SIG-M5 treated with dmso at 0.1 percent for 504 hours (cell line): ENCODE measurements around the gene TRIM72.
"Not testable (repeated sequence)": the region's sequence is repeated elsewhere in the genome, so short reads cannot be mapped to it uniquely, and the experiment has no call there.

Experiments
- DNase-seq: peaks from one replicate; lab custom pipeline; 2025; ENCODE audit not compliant: unreplicated experiment; lab: John Stamatoyannopoulos, UW

The TRIM72 gene

DNA sequence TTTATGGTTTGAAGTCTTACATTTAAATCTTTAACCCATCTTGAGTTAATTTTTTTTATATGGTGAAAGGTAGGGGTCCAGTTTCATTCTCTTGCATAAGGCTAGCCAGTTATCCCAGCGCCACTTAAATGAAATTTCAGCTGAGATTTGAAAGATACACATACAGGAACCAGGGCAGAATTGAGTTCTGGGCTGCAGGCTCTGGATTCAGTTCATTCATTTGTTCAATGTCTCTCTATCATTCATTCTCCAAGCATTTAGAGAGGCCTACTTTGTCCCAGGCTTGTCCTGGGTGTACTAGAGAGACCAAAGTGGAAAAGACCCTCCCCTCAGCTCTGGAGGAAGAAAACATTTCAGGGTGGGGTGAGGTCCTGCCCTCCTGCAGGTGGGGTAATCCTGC is 577 bp upstream of the TRIM72 start:
- DNase-seq = no peak

DNA sequence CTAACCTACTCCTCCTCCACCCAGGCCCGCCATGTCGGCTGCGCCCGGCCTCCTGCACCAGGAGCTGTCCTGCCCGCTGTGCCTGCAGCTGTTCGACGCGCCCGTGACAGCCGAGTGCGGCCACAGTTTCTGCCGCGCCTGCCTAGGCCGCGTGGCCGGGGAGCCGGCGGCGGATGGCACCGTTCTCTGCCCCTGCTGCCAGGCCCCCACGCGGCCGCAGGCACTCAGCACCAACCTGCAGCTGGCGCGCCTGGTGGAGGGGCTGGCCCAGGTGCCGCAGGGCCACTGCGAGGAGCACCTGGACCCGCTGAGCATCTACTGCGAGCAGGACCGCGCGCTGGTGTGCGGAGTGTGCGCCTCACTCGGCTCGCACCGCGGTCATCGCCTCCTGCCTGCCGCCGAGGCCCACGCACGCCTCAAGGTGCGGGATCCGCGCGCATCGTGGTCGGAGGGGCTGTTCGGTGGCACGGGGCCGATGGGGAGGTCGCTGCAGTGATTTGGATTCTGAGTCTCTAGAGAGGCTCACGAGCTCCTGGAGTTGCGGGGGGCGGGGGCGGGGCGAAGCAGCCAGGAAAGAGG is 878 bp downstream of the TRIM72 start:
- no peak for DNase-seq

DNA sequence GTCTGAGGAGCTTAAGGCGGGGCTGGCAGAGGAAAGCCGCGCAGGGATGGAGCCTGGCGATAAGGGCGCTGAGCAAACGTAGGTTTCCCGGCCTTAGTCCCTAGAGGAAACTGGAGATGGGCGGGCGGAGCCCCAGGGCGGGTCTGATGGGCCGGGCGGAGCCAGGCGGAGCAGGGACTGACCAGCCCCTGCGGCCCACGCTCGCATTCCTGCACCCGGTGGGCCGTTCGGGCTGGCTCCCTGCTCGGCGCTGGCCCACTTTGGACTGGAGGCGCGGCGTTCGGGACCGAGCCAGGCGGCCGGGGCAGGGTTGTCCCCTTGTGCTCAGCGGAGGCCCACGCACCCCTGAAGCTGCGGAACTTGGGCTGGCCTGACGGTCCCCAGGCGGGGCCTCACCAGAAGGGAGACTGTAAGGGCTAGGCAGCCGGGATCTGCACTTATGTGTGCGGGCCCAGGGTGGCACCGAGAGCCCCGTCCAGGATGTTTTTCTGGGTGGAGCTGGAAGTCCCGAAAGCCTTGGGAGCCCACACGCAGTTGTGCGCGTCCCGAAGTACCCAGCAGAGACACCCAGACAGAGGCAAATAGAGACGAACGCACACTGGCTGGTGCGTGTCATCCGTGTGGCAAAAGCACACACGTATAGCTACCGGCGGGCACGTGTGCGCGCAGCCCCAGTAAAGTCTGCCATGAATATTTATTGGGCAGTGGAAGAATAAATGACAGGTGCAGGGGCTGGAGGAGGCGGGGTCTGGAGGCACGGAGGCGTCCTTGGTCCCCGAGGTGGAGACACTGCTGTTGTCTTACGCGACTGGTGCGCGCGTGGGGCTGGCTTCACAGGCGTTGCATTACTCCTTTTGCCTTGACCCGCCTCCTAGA is 1.6 kb downstream of the TRIM72 start:
- DNase-seq = no peak

DNA sequence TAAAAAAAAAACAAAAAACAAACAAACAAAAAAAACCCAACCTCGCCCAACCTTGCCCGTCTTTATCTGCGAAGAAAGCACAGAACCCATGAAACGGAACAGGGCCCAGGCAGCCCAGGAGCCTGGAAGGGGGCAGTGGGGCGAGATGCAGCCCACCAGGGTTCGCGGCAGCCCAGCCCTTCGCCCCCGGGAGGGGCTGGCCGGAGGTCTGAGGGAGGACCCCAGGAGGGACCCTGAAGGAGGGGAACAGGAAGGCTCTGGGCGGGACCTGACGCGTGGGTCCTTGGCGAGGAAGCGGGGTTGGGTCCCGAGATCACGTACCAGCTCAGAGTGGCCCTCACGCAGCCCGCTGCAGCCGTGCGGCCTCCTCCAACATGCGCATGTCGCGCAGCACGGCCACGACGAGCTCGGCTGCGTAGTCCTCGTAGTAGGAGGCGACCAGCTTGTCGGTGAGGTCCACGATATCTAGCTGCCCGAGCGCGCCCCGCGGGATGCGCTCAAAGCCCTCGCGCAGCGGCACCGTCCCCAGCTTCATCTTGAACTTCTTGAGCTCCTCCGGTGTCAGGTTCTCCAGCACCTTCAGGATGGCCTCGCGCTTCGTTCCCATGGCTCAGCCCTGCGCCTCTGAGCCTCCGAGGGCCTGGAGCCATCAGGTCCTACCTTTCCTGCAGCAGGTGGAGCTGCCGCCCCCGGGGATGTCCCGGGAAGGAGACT is 2.7 kb downstream of the TRIM72 start, which contains the start of gene PYDC1:
PYDC1 (minus strand) TSS at position 714 of the 714 bp plus-strand sequence; CDS start at position 607, 107 bp downstream.
- DNase-seq = no peak

DNA sequence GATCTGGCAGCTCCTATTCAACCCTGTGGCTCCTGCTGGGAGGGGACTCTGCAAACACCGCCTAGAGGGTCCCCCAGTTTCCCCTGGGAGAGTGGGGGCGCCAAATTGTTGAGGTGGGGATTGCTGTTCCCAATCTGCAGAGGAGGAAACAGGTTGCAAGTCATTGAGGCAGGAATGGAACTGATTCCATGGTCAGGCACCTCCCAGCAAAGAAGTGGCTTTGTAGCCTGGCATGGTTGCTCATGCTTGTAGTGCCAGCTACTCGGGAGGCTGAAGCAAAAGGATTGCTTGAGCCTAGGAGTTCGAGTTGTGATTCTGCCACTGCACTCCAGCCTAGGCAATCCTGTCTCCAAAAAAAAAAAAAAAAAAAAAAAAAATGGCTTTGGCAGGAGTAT is 3.2 kb downstream of the TRIM72 start:
- no peak for DNase-seq

DNA sequence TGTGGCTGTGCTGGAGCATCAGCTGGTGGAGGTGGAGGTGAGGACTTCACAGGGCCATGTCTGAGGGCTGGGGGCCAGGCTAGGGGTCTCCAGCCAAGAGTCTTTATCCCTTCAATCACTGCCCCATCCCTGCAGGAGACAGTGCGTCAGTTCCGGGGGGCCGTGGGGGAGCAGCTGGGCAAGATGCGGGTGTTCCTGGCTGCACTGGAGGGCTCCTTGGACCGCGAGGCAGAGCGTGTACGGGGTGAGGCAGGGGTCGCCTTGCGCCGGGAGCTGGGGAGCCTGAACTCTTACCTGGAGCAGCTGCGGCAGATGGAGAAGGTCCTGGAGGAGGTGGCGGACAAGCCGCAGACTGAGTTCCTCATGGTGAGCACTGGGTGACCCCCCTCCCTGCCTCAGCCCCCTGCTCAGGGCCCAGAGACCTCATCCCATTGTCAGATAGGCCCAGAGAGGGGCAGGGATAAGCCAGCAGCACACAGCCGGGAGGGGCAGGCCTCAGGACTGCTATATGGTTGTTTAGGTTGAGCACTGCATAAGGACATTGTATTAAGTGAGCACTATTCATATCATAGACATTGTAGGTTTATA is 5.3 kb downstream of the TRIM72 start:
- DNase-seq = no peak

DNA sequence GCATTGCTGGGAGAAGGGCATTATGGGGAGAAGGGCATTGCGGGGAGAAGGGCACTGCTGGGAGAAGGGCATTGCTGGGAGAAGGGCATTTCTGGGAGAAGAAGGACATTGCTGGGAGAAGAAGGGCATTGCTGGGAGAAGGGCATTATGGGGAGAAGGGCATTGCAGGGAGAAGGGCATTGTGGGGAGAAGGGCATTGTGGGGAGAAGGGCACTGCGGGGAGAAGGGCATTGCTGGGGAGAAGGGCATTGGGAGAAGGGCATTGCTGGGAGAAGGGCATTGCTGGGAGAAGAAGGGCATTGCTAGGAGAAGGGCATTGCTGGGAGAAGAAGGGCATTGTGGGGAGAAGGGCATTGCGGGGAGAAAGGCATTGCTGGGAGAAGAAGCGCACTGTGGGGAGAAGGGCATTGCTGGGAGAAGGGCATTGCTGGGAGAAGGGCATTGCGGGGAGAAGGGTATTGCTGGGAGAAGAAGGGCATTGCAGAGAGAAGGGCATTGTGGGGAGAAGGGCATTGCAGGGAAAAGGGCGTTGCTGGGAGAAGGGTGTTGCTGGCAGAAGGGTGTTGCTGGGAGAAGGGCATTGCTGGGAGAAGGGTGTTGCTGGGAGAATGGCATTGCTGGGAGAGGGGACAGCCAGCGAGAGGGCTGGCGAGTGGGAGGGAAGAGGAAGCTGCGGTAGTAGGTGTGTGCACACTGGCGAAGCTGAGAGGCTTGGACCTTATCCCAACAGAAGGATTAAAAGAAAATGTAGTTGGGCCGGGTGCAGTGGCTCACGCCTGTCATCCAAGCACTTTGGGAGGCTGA is 7.6 kb downstream of the TRIM72 start:
- no peak for DNase-seq

DNA sequence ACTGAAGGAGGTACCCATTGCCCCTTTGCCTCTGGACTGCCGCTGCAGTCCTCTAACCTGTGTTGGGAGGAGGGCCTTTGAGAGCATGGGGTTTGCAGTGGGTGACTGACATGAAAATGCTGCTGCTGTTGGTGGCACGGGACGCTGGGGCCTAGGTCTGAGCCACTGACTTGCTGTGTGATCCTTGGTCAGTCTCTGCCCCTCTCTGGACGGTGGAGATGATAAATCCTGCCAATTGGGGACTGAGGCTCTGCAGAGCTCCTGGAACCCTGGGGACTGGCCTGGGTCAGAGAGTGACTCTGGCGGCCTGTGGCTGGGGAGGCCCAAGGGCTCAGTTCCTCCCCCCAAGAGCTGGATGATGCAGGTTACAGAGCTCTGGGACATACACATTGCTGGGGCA is 9.1 kb downstream of the TRIM72 start:
- no peak for DNase-seq

DNA sequence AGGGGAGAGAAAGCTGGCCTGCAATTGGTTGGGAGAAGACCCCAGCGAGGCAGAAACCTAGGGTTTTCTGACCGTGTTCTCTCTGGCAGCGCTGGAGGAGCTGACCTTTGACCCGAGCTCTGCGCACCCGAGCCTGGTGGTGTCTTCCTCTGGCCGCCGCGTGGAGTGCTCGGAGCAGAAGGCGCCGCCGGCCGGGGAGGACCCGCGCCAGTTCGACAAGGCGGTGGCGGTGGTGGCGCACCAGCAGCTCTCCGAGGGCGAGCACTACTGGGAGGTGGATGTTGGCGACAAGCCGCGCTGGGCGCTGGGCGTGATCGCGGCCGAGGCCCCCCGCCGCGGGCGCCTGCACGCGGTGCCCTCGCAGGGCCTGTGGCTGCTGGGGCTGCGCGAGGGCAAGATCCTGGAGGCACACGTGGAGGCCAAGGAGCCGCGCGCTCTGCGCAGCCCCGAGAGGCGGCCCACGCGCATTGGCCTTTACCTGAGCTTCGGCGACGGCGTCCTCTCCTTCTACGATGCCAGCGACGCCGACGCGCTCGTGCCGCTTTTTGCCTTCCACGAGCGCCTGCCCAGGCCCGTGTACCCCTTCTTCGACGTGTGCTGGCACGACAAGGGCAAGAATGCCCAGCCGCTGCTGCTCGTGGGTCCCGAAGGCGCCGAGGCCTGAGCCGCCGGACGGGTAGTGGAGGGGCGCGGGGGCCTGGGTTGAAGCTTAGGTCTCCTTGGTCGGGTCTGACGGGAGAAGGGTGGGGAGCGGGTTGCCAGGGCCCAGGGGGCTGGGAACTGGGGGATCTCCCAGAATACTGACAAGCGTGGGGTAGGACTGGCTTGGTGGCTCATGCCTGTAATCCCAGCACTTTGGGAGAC is 10.4 kb downstream of the TRIM72 start:
- DNase-seq = no peak

DNA sequence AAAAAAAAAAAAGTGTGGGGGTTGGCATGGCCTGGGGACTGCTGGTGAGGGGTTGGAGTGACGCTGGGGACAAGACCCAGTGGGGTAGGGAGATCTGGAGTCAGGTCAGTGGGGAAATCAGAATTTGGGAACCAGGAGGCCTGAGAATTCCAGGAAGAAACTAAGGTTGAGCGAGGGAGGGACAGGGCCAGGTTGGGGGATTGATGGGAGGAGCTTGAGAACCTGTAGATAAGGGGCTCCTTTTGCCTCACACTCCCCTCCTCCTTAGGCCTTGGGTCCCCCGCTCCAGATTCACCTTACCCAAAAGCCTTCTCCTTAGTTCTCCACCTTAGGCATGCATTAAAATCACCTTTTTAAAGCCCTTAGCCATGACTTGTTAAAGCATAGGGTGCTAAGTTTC is 11.3 kb downstream of the TRIM72 start:
- DNase-seq = no peak

DNA sequence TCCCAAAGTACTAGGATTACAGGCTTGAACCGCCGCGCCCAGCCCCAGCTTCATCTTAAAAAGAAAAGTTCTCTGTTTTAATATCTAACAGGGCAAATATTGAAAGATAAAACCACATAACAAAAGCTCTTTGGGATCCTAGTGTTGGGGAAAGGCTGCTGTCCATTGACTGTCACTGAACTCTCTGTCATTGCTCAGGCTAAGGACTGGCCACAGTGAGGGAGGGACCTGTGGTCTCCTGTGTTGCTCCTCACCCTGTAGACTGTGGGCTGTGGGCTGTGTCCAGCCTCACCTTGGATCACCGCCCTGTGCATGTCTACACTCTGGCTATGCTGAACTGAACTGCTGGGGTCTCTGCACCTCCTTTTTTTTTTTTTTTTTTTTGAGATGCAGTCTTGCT is 14.3 kb downstream of the TRIM72 start:
- DNase-seq = no peak

DNA sequence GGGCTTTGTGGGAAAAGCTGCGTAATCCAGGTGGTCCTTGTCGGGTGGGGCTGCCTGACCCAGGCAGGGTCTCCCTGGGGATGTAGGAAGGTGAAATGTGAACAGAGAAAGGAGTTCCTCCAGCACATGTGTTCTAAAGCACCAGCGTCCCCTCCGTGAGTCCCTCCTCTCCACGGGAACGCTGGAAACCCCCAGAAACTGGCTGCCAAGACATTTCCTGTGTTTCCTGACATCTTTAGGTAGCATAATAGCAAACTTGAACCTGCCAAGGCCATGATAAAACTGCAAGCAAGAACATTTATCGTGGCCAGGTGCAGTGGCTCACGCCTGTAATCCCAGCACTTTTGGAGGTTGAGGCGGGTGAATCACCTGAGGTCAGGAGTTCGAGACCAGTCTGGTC is 15.6 kb downstream of the TRIM72 start:
- DNase-seq = no peak

DNA sequence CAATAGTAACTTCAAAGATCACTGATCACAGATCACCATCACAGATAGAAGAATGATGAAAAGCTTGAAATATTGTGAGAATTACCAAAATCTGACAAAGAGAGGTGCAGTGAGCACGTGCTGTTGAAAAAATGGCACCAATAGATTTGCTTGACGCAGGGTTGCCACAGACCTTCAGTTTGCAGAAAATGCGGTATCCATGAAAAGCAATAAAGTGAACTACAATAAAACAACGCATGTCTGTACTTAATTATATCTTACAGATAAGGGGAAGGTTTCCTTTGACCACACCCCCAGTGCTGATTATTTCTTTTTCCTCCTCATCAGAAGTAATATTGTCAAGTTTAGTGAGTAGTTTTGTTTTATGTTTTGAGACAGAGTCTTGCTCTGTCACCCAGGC is 24.1 kb downstream of the TRIM72 start:
- DNase-seq = no peak

DNA sequence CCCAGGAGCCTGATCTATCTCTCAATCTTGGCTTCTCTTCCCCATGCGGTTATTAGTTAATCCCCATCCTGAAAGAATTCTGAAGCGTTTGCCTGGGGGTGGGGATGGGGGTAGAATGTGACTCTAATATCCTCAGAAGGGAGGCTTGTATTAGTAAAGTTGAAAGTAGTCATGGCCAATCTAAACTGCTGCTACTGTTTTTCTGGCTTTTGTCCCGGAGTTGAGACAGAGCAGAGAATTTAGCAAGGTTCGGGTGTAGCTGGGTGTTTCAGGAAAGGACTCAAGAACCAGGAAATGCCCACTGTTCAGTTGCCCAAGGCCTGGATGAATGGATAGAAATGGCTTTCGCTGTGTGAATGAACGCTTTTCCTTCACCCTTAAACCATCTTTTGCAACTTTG is 28.3 kb downstream of the TRIM72 start:
- no peak for DNase-seq

DNA sequence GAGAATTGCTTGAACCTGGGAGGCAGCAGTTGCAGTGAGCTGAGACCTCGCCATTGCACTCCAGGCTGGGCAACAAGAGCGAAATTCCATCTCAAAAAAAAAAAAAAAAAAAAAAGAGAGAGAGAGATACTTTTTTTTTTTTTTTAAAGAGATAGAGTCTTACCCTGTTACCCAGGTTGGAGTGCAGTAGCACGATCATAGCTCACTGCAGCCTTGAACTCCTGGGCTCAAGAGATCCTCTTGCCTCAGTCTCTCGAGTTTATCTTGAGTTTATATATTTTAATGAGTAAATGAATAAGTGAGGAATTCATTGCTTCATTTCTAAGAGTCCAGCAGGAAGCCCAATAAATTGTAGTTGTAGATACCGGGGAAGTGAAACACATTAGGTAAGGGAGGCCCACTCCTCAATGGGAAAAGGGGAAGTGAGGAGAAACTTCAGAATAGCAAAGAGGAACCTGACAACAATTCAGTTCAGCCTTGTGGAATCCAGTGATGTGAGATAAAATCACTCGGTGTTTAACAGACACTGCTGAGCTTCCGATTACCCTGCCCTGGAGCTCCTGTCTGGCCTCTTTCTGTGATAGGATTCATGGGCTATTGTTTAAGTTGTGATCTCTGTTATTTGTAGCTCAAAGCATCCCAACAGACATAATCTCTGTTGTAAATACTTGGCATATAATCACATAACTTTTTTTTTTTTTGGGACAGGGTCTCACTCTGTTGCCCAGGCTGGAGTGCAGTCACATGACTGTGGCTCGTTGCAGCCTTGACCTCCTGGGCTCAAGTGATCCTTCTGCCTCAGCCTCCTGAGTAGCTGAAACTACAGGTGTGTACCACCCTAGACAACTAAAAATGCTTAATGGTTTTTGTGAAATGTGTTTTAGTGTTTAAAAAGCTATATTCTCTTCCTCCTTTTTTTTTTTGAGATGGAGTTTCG is 30.1 kb downstream of the TRIM72 start:
- DNase-seq = peak; percentile 95

DNA sequence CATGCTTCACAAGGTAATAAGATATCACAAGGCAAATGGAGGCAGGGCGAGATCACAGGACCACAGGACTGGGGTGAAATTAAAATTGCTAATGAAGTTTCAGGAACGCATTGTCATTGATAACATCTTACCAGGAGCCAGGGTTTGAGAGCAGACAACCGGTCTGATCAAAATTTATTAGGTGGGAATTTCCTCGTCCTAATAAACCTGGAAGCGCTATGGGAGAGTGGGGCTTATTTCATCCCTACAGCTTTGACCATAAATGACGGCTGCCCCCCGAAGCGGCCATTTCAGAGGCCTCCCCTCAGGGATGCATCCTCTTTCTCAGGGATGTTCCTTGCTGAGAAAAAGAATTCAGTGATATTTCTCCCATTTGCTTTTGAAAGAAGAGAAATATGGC is 31.7 kb downstream of the TRIM72 start:
- DNase-seq = not testable (repeated sequence)

DNA sequence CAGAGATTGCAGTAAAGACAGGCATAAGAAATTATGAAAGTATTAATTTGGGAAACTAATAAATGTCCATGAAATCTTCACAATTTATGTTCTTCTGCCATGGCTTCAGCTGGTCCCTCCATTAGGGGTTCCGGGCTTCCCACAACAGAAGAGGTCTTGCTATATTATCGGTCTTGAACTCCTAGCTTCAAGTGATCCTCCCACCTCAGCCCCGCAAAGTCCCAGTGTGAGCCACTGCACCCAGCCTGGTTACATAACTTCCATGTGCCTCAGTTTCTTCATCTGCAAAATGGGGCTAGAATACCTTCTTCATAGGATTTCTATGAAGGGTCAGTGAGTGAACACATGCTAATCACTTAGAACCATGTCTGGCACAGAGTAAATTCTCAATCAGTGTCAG is 32.4 kb downstream of the TRIM72 start:
- no peak for DNase-seq

DNA sequence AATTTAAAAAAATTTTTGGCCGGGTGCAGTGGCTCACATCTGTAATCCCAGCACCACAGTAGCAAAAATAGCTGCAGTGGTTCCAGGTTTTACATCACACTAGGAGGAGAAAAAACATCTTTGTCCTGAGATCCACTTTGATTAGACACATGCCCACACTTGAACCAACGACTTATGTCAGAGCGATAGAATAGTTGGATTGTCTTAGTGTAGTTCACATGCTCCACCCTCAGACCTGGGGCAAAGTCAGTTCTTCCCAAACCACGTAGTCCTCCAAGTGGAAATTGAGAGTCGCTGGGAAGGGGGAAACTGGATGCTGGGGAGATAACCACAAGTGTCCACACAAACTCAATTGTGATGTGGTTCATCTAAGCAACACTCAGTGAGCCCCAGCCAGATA is 34.4 kb downstream of the TRIM72 start:
- no peak for DNase-seq
